Thyroid gland (tissue), 4 donors: ENCODE data around the gene EXOC4. TPM values are rescaled to one million over a fixed set of nuclear protein-coding genes. Genes with fewer than 3 reads are reported as not detected.

ENCODE experiments used
- DNase-seq, 2 donors: peaks; one replicate each; pipeline ENCODE4 v3.0.0-alpha.2; 2019
- H3K27ac ChIP-seq, 3 donors: fragments of 200-600 bp; sonication (generic); 1 replicate in 2 of 3; 2 replicates in 1 of 3; pipeline ENCODE4 v1.5.1; 2016 to 2019; ENCODE audit warnings: mild to moderate bottlenecking in 1 of 3, moderate library complexity in 1 of 3
- H3K27me3 ChIP-seq: fragments of 200-600 bp; sonication (generic); one replicate; pipeline ENCODE4 v1.5.1; 2019
- H3K36me3 ChIP-seq, 2 donors: fragments of 200-600 bp; sonication (generic); one replicate each; pipeline ENCODE4 v1.5.1; 2016 to 2019
- H3K4me1 ChIP-seq, 2 donors: fragments of 200-600 bp; sonication (generic); one replicate each; pipeline ENCODE4 v1.5.1; 2017 to 2019
- H3K4me3 ChIP-seq, 3 donors: fragments of 200-600 bp; sonication (generic); replicated peaks in 1 of 3; 1 replicate in 2 of 3; 2 replicates in 1 of 3; pipeline ENCODE4 v1.5.1; 2016; ENCODE audit warnings: mild to moderate bottlenecking in 1 of 3
- H3K9me3 ChIP-seq: fragments of 200-600 bp; sonication (generic); one replicate; pipeline ENCODE4 v1.5.1; 2017
- POLR2A ChIP-seq, 2 donors: fragments of 450-650 bp; IDR thresholded peaks; one replicate each; pipeline ENCODE4 v1.6.1; 2017; ENCODE audit warnings: antibody characterized with exemption in 2 of 2, mild to moderate bottlenecking in 2 of 2, moderate library complexity in 1 of 2
- WGBS, 2 donors: methylation state at CpG; one replicate each; pipeline ENCODE4 v1.1.5; 2017; 5-methylcytosine and 5-hydroxymethylcytosine counted together
- intact Hi-C: fragments of 100-400 bp; cut with DNase I; formaldehyde crosslinking; loops from one replicate; pipeline ENCODE4 v1.15.1; 2023
- total RNA-seq, 4 donors: library from RNA; depleted of rRNA; stranded (reverse); fragments of >200 nt; gene quantifications; one replicate each; pipeline ENCODE4 v1.2.3, GENCODE V29; 2016
- TF ChIP-seq, protein P1 (sequence below), 6 experiments: fragments of 200-600 bp in 3 of 6; fragments of 450-650 bp in 3 of 6; sonication (generic) in 3 of 6; IDR thresholded peaks; one replicate each; pipeline ENCODE4 v1.5.1; 2016 to 2019; ENCODE audit warnings: antibody characterized with exemption in 6 of 6, mild to moderate bottlenecking in 2 of 6, inconsistent platforms in 1 of 6, moderate library complexity in 1 of 6

Gene EXOC4
- total RNA-seq, 4 donors from 2014 or later, result 74.0 to 116 (median 107) TPM

GRCh38 chr7:133822001-133822641, 569.2 kb downstream of the EXOC4 start:
- H3K9me3 ChIP-seq, result no peaks in the 10 kb centered on the region
- DNase-seq, result no peak
- no peak for TF ChIP-seq POLR2A (IDR thresholded peaks at IDR 0.05)
- TF ChIP-seq, protein P1, sequence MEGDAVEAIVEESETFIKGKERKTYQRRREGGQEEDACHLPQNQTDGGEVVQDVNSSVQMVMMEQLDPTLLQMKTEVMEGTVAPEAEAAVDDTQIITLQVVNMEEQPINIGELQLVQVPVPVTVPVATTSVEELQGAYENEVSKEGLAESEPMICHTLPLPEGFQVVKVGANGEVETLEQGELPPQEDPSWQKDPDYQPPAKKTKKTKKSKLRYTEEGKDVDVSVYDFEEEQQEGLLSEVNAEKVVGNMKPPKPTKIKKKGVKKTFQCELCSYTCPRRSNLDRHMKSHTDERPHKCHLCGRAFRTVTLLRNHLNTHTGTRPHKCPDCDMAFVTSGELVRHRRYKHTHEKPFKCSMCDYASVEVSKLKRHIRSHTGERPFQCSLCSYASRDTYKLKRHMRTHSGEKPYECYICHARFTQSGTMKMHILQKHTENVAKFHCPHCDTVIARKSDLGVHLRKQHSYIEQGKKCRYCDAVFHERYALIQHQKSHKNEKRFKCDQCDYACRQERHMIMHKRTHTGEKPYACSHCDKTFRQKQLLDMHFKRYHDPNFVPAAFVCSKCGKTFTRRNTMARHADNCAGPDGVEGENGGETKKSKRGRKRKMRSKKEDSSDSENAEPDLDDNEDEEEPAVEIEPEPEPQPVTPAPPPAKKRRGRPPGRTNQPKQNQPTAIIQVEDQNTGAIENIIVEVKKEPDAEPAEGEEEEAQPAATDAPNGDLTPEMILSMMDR (IDR thresholded peaks at IDR 0.05), result no peak
- no peak overlapping the region for H3K4me3 ChIP-seq
- no peaks in the 10 kb centered on the region for H3K27me3 ChIP-seq
- H3K4me1 ChIP-seq, result no peaks in the 10 kb centered on the region
- intact Hi-C loops, result no loop called here
- peaks cover 0 to 7% of the 10 kb centered on the region in 2 donors for H3K36me3 ChIP-seq
- 81 to 98% methylated on average over 3 of the region's 3 CpGs for WGBS, 2 donors
- no peak overlapping the region for H3K27ac ChIP-seq

DNA sequence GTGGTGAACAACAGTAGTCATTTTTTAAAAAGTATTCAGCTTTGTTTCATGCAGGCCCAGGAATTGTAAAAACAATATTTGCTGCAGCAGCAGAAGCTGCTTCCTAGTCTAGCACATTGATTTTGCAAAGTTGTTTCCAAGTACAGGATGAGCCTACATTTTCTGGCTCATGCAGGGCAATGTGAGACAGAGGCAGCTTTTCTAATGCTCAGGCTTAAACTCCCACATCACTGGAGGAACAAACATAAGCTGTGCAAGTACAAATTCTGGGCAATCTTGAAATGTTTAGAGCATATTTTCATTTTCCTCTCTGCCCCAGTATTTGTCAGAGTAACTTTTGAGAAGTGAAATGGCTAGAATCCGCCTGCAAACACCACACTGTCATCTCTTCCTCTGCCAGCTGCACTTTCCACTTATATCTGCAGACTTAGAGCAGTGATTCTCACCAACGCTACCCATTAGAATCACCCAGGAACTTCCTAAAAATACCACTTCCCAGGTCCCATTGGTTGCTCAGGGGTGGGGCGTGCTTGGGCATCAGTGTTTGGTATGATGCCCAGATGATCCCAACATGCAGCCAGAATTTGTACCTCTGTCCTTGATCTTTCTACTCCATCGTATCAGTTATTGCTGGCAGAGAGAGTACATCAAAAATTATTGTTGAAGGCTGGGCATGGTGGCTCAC, 570.1 kb downstream of the EXOC4 start:
- Histone ChIP-seq H3K36me3 (peaks cover 0 to 6% of the 10 kb centered on the region in 2 donors), H3K27ac (no peak overlapping the region), H3K4me3 (no peak overlapping the region), H3K4me1 (no peaks in the 10 kb centered on the region), H3K9me3 (no peaks in the 10 kb centered on the region), H3K27me3 (no peaks in the 10 kb centered on the region)
- TF ChIP-seq, protein P1 (IDR thresholded peaks at IDR 0.05), result no peak
- no peak for TF ChIP-seq POLR2A (IDR thresholded peaks at IDR 0.05)
- DNase-seq, result no peak
- WGBS, 2 donors, result 91 to 99% methylated on average over 4 of the region's 4 CpGs
- intact Hi-C loops, result no loop called here

DNA sequence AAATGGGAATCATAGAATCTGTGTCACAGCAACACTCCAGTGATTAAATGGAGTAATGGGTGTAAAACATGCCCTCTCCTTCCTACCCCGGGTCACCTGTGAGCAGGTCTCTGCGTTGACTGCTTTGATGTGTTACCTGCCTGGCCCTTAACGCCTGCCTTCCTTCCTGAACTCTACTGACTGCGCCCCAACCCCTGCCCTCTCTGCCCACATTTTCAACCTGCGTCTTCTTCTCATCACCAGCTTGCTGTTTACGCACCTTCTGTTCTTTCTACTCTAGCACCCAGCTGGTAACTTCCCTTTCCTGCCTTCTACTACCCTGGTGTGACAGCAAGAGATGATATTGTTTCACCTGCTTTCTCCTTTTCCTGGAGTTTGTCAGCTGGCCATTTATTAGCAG, 571.3 kb downstream of the EXOC4 start:
- 85 to 97% methylated on average over 6 of the region's 6 CpGs for WGBS, 2 donors

GRCh38 chr7:133827707-133828623, 575.1 kb downstream of the EXOC4 start:
- DNase-seq, result no peak
- intact Hi-C loops, result no loop called here
- TF ChIP-seq, protein P1 (IDR thresholded peaks at IDR 0.05), result no peak
- no peak for TF ChIP-seq POLR2A (IDR thresholded peaks at IDR 0.05)
- H3K4me1 ChIP-seq, result peaks cover 0 to 7% of the 10 kb centered on the region in 2 donors
- no peak overlapping the region for H3K4me3 ChIP-seq
- no peaks in the 10 kb centered on the region for H3K9me3 ChIP-seq
- WGBS, 2 donors, result 79 to 80% methylated on average over 7 of the region's 7 CpGs
- H3K27ac ChIP-seq, result no peak overlapping the region
- H3K36me3 ChIP-seq, result no peaks in the 10 kb centered on the region
- no peaks in the 10 kb centered on the region for H3K27me3 ChIP-seq

More for the DNA sequence above, 571.3 kb downstream of the EXOC4 start:
- Histone ChIP-seq H3K36me3 (no peaks in the 10 kb centered on the region), H3K27me3 (no peaks in the 10 kb centered on the region), H3K27ac (no peak overlapping the region), H3K9me3 (no peaks in the 10 kb centered on the region), H3K4me3 (no peak overlapping the region), H3K4me1 (peaks cover 0 to 3% of the 10 kb centered on the region in 2 donors)
- intact Hi-C loops, result no loop called here
- TF ChIP-seq, protein P1 (IDR thresholded peaks at IDR 0.05), result no peak
- TF ChIP-seq POLR2A (IDR thresholded peaks at IDR 0.05), result no peak
- no peak for DNase-seq
